H9 (cell line): ENCODE results near the gene COPE. TPM values are rescaled to one million over a fixed set of nuclear protein-coding genes. Genes with fewer than 3 reads are reported as not detected.

Source experiments
- DNase-seq: peaks from one replicate; pipeline ENCODE4 v3.0.0-alpha.2; 2017
- H2AFZ ChIP-seq: one replicate; pipeline ENCODE4 v1.6.1; 2013; ENCODE audit warnings: mild to moderate bottlenecking, low read length, control low read depth, moderate library complexity
- H2AK5ac ChIP-seq: 2 replicates; pipeline ENCODE4 v1.6.1; 2013; ENCODE audit warnings: low read length, control low read depth, mixed read lengths; ENCODE audit not compliant: insufficient read length
- H2BK120ac ChIP-seq: one replicate; pipeline ENCODE4 v1.6.1; 2013; ENCODE audit warnings: low read depth, mild to moderate bottlenecking, low read length, control low read depth, inconsistent platforms; ENCODE audit not compliant: poor library complexity, severe bottlenecking
- H2BK12ac ChIP-seq: 2 replicates; pipeline ENCODE4 v1.6.1; 2013; ENCODE audit warnings: low read length, control low read depth, mixed read lengths, low read depth; ENCODE audit not compliant: insufficient read length
- H2BK15ac ChIP-seq: 2 replicates; pipeline ENCODE4 v1.6.1; 2013; ENCODE audit warnings: low read depth, low read length, control low read depth
- H2BK20ac ChIP-seq: one replicate; pipeline ENCODE4 v1.6.1; 2013; ENCODE audit warnings: low read depth, mild to moderate bottlenecking, low read length, control low read depth, inconsistent platforms; ENCODE audit not compliant: poor library complexity, severe bottlenecking
- H2BK5ac ChIP-seq: 2 replicates; pipeline ENCODE4 v1.6.1; 2013; ENCODE audit warnings: low read length, control low read depth, mixed read lengths; ENCODE audit not compliant: insufficient read length
- H3K14ac ChIP-seq: 2 replicates; pipeline ENCODE4 v1.6.1; 2013; ENCODE audit warnings: low read length, control low read depth; ENCODE audit not compliant: insufficient read depth
- H3K18ac ChIP-seq: 2 replicates; pipeline ENCODE4 v1.6.1; 2013; ENCODE audit warnings: low read depth, mild to moderate bottlenecking, mixed read lengths, low read length, control low read depth; ENCODE audit not compliant: insufficient read length
- H3K23ac ChIP-seq: 2 replicates; pipeline ENCODE4 v1.6.1; 2013; ENCODE audit warnings: low read length, control low read depth, mixed read lengths, low read depth; ENCODE audit not compliant: insufficient read length
- H3K23me2 ChIP-seq: 2 replicates; pipeline ENCODE4 v1.6.1; 2013; ENCODE audit warnings: low read depth, mild to moderate bottlenecking, mixed read lengths, low read length, control low read depth; ENCODE audit not compliant: insufficient read length, poor library complexity, severe bottlenecking
- H3K27ac ChIP-seq: 2 replicates; pipeline ENCODE4 v1.5.1; 2013; ENCODE audit warnings: low read length, control low read depth, mixed read lengths, low read depth; ENCODE audit not compliant: insufficient read length
- H3K27me3 ChIP-seq: 2 replicates; pipeline ENCODE4 v1.6.1; 2013; ENCODE audit warnings: low read length, control low read depth, inconsistent platforms; ENCODE audit not compliant: insufficient read depth
- H3K4ac ChIP-seq: 2 replicates; pipeline ENCODE4 v1.6.1; 2013; ENCODE audit warnings: low read depth, mild to moderate bottlenecking, control low read depth, inconsistent platforms, low read length, moderate library complexity
- H3K4me1 ChIP-seq: 2 replicates; pipeline ENCODE4 v1.6.1; 2013; ENCODE audit warnings: low read length, control low read depth, inconsistent platforms; ENCODE audit not compliant: insufficient read depth
- H3K4me2 ChIP-seq: 2 replicates; pipeline ENCODE4 v1.6.1; 2013; ENCODE audit warnings: low read length, control low read depth, mixed read lengths; ENCODE audit not compliant: insufficient read length, insufficient read depth
- H3K56ac ChIP-seq: 2 replicates; pipeline ENCODE4 v1.6.1; 2013; ENCODE audit warnings: low read depth, mild to moderate bottlenecking, mixed read lengths, low read length, control low read depth; ENCODE audit not compliant: insufficient read length
- H3K79me1 ChIP-seq: 2 replicates; pipeline ENCODE4 v1.6.1; 2013; ENCODE audit warnings: low read depth, mild to moderate bottlenecking, moderate library complexity, low read length, control low read depth, inconsistent platforms; ENCODE audit not compliant: insufficient read depth, poor library complexity, severe bottlenecking
- H3K79me2 ChIP-seq: 2 replicates; pipeline ENCODE4 v1.6.1; 2013; ENCODE audit warnings: low read length, control low read depth, inconsistent platforms; ENCODE audit not compliant: insufficient read depth
- H3K9ac ChIP-seq: 2 replicates; pipeline ENCODE4 v1.6.1; 2013; ENCODE audit warnings: low read length, control low read depth, mixed read lengths; ENCODE audit not compliant: insufficient read length; ENCODE audit errors: extremely low read depth
- H3K9me3 ChIP-seq: one replicate; pipeline ENCODE4 v1.6.1; 2013; ENCODE audit warnings: low read depth, low read length, inconsistent platforms; ENCODE audit not compliant: control insufficient read depth
- H3T11ph ChIP-seq: one replicate; pipeline ENCODE4 v1.6.1; 2013; ENCODE audit warnings: mild to moderate bottlenecking, low read length, control low read depth, inconsistent platforms
- H4K20me1 ChIP-seq: one replicate; pipeline ENCODE4 v1.6.1; 2013; ENCODE audit not compliant: control insufficient read depth, insufficient read length, insufficient read depth
- H4K5ac ChIP-seq: 2 replicates; pipeline ENCODE4 v1.6.1; 2013; ENCODE audit warnings: low read depth, mild to moderate bottlenecking, mixed read lengths, low read length, control low read depth; ENCODE audit not compliant: insufficient read length
- H4K8ac ChIP-seq: replicated peaks from 2 replicates; pipeline ENCODE4 v1.6.1; 2013; ENCODE audit warnings: low read length, control low read depth, mixed read lengths, low read depth; ENCODE audit not compliant: insufficient read length
- H4K91ac ChIP-seq: 2 replicates; pipeline ENCODE4 v1.6.1; 2013; ENCODE audit warnings: low read depth, mild to moderate bottlenecking, moderate library complexity, mixed read lengths, low read length, control low read depth; ENCODE audit not compliant: insufficient read length
- H3K27ac Mint-ChIP-seq, 3 experiments: 2 replicates in 2 of 3; 3 replicates in 1 of 3; pipeline ENCODE4 v1.8.0; 2020 to 2021; ENCODE audit warnings: mixed read lengths in 3 of 3, mild to moderate bottlenecking in 1 of 3, moderate library complexity in 1 of 3
- H3K27me3 Mint-ChIP-seq: 2 replicates; pipeline ENCODE4 v1.8.0; 2021; ENCODE audit warnings: low read depth, mild to moderate bottlenecking, moderate library complexity, mixed read lengths
- H3K36me3 Mint-ChIP-seq, 3 experiments: 2 replicates in 2 of 3; 3 replicates in 1 of 3; pipeline ENCODE4 v1.8.0; 2020 to 2021; ENCODE audit warnings: low read depth in 3 of 3, mixed read lengths in 3 of 3; ENCODE audit not compliant: insufficient read depth in 1 of 3
- H3K4me1 Mint-ChIP-seq, 2 experiments: 2 replicates each; pipeline ENCODE4 v1.8.0; 2020; ENCODE audit warnings: mixed read lengths in 2 of 2
- H3K4me3 Mint-ChIP-seq, 2 experiments: 2 replicates in 1 of 2; 3 replicates in 1 of 2; pipeline ENCODE4 v1.8.0; 2020 to 2021; ENCODE audit warnings: mild to moderate bottlenecking in 2 of 2, mixed read lengths in 2 of 2, moderate library complexity in 1 of 2
- H3K9me3 Mint-ChIP-seq, 2 experiments: 2 replicates in 1 of 2; 3 replicates in 1 of 2; pipeline ENCODE4 v1.8.0; 2020; ENCODE audit warnings: mild to moderate bottlenecking in 2 of 2, mixed read lengths in 2 of 2, moderate library complexity in 1 of 2
- WGBS: extraction: QIAGEN DNeasy Blood & Tissue Kit; methylation state at CpG from one replicate; pipeline ENCODE4 v1.1.7; 2013; ENCODE audit warnings: missing lambda C conversion rate, low lambda C conversion rate, mixed read lengths; ENCODE audit not compliant: insufficient read length; ENCODE audit errors: extremely low coverage; 5-methylcytosine and 5-hydroxymethylcytosine counted together
- total RNA-seq: library from RNA; stranded (reverse); gene quantifications from 2 replicates; pipeline ENCODE4 v1.2.1, GENCODE V29; 2021
- TF ChIP-seq, protein P1 (sequence below): fragments of 200-600 bp; sonication (generic); conservative IDR thresholded peaks from 3 replicates; pipeline ENCODE4 v1.8.0; 2021; ENCODE audit warnings: antibody characterized with exemption, mild to moderate bottlenecking

Gene COPE
- total RNA-seq, 1 experiment from 2014 or later, result 198 TPM

DNA sequence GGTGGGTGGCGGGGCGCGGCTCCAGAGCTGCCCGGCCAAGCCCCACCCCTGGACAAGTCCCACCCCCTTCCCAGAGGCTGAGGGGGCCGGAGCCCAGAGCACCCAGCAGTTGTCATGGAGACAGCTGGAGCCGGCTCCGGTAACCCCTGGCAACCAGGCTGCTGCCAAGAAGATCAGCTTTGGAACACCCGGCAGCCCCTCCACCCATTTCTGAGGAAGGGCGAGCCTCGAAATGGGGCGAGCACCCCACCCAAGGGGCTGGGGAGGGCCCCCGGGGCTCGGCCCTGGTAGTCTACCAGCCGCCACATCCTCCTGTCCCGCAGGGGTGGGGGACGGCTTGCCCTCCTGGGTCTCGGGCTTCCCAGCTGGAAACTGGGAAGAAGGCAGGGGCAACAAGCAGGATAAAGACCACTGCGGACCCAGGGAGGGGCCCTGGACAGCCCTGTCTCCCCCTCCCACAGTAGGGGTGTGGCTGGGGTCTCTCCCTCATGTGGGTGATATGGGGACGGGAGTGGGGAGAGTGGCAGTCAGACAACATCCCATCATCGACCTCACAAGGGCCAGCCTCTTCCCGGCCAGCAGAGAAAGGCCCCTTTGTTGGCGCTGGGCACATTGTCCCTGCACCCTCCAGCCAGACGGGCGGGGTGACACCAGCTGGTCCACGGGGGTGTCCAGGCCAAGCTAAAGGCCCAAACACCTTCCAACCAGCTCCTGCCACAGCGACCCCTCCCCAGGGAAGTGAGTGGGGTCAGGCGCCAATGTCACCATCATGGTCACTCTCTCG is 24.7 kb downstream of the COPE start:
- TF ChIP-seq, protein P1, sequence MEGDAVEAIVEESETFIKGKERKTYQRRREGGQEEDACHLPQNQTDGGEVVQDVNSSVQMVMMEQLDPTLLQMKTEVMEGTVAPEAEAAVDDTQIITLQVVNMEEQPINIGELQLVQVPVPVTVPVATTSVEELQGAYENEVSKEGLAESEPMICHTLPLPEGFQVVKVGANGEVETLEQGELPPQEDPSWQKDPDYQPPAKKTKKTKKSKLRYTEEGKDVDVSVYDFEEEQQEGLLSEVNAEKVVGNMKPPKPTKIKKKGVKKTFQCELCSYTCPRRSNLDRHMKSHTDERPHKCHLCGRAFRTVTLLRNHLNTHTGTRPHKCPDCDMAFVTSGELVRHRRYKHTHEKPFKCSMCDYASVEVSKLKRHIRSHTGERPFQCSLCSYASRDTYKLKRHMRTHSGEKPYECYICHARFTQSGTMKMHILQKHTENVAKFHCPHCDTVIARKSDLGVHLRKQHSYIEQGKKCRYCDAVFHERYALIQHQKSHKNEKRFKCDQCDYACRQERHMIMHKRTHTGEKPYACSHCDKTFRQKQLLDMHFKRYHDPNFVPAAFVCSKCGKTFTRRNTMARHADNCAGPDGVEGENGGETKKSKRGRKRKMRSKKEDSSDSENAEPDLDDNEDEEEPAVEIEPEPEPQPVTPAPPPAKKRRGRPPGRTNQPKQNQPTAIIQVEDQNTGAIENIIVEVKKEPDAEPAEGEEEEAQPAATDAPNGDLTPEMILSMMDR, result no peak
- Histone ChIP-seq H3K4ac (no peak overlapping the region), H3K18ac (no peak overlapping the region), H3K27ac (no peak overlapping the region), H3K23ac (no peak overlapping the region), H4K5ac (no peak overlapping the region), H3T11ph (no peak overlapping the region), H3K56ac (no peak overlapping the region), H2AFZ (no peak overlapping the region), H2BK5ac (no peak overlapping the region), H3K27me3 (no peaks in the 10 kb centered on the region; the same call in 1 of the 2 replicates), H3K4me2 (peak overlapping the region; percentile 33), H2AK5ac (no peak overlapping the region), H2BK20ac (no peak overlapping the region), H3K79me2 (no peaks in the 10 kb centered on the region), H3K4me1 (no peaks in the 10 kb centered on the region), H2BK12ac (no peak overlapping the region), H3K79me1 (no peaks in the 10 kb centered on the region), H3K14ac (no peak overlapping the region; the same call in 1 of the 2 replicates), H4K20me1 (no peaks in the 10 kb centered on the region), H2BK15ac (no peak overlapping the region), H2BK120ac (no peak overlapping the region), H3K9me3 (no peaks in the 10 kb centered on the region), H4K8ac (no peak overlapping the region), H3K23me2 (peaks cover 7% of the 10 kb centered on the region), H3K9ac (no peak overlapping the region), H4K91ac (no peak overlapping the region)
- Mint-ChIP-seq H3K36me3 (peaks cover 0 to 6% (median 0%) of the 10 kb centered on the region in 3 experiments; a peak in 5 of 7 replicates), H3K4me3 (peak overlapping the region; percentile 78 to 80), H3K27ac (no peak overlapping the region), H3K4me1 (peaks cover 0 to 10% of the 10 kb centered on the region in 2 experiments; a peak in 1 of 4 replicates), H3K27me3 (peaks cover 17% of the 10 kb centered on the region), H3K9me3 (no peaks in the 10 kb centered on the region)
- DNase-seq, result peak; percentile 62
- no CpG with 5 or more reads among the region's 28 CpGs for WGBS
